ENCODE results near the gene NEURL1. TPM values are rescaled to one million over a fixed set of nuclear protein-coding genes. Genes with fewer than 3 reads are reported as not detected.

NEURL1 gene
- total and polyA plus RNA-seq, 8 donors = 11.0 to 69.9 (median 18.6) TPM

- FAIRE-seq (no peak), DNase-seq (no peak), ATAC-seq (no peak)
- Histone ChIP-seq H3K36me3 (no peaks in the 10 kb centered on the region), H3K27me3 (no peaks in the 10 kb centered on the region), H3K9me3 (no peaks in the 10 kb centered on the region), H3K4me3 (no peak overlapping the region), H3K4me1 (peaks cover 0 to 11% (median 2%) of the 10 kb centered on the region in 3 donors), H3K27ac (no peak overlapping the region)
- TF ChIP-seq CTCF (IDR thresholded peaks at IDR 0.05) = no peak
- intact Hi-C loops (cut with DNase I) = no loop called here
- 75 to 76% methylated on average over 9 of the region's 9 CpGs for WGBS, 2 donors
These were observed 66.3 kb downstream of the NEURL1 start for GRCh38 chr10:103559776-103560175.

- 41 to 47% methylated on average over 7 of the region's 7 CpGs for WGBS, 2 donors
- H3K4me1 ChIP-seq = peaks cover 0 to 4% (median 2%) of the 10 kb centered on the region in 3 donors
- no peaks in the 10 kb centered on the region for H3K27me3 ChIP-seq
- no peak overlapping the region for H3K4me3 ChIP-seq
- DNase-seq (no peak), ATAC-seq (no peak), FAIRE-seq (no peak)
- intact Hi-C loops (cut with DNase I) = no loop called here
- no peaks in the 10 kb centered on the region for H3K9me3 ChIP-seq
- H3K36me3 ChIP-seq = no peaks in the 10 kb centered on the region
- no peak for TF ChIP-seq CTCF (IDR thresholded peaks at IDR 0.05)
- H3K27ac ChIP-seq = no peak overlapping the region
These were observed 67.4 kb downstream of the NEURL1 start for GRCh38 chr10:103560886-103561285.

- H3K4me3 ChIP-seq = no peak overlapping the region
- ATAC-seq (no peak), DNase-seq (no peak), FAIRE-seq (no peak)
- peaks cover 0 to 2% (median 2%) of the 10 kb centered on the region in 3 donors for H3K4me1 ChIP-seq
- intact Hi-C loops (cut with DNase I) = no loop called here
- TF ChIP-seq CTCF (IDR thresholded peaks at IDR 0.05) = no peak
- H3K9me3 ChIP-seq = no peaks in the 10 kb centered on the region
- no peaks in the 10 kb centered on the region for H3K36me3 ChIP-seq
- WGBS, 2 donors = 73 to 77% methylated on average over 4 of the region's 4 CpGs
- no peaks in the 10 kb centered on the region for H3K27me3 ChIP-seq
- no peak overlapping the region for H3K27ac ChIP-seq
These were observed 68.9 kb downstream of the NEURL1 start for GRCh38 chr10:103562383-103562782.

- no peak overlapping the region for H3K4me3 ChIP-seq
- no peaks in the 10 kb centered on the region for H3K27me3 ChIP-seq
- DNase-seq (no peak), ATAC-seq (no peak), FAIRE-seq (no peak)
- TF ChIP-seq CTCF (IDR thresholded peaks at IDR 0.05) = no peak
- H3K9me3 ChIP-seq = no peaks in the 10 kb centered on the region
- no peaks in the 10 kb centered on the region for H3K36me3 ChIP-seq
- intact Hi-C loops (cut with DNase I) = no loop called here
- H3K27ac ChIP-seq = peak overlapping the region in 2 of 4 donors; percentile 22 to 50
- no peaks in the 10 kb centered on the region for H3K4me1 ChIP-seq
- WGBS, 2 donors = 85% methylated on average over 7 of the region's 7 CpGs
These were observed 70.0 kb downstream of the NEURL1 start for GRCh38 chr10:103563231-103564115.

GRCh38 chr10:103564116-103564501 lies 70.6 kb downstream of the NEURL1 start:
- intact Hi-C loops (cut with DNase I) = no loop called here
- H3K4me3 ChIP-seq = no peak overlapping the region
- H3K36me3 ChIP-seq = no peaks in the 10 kb centered on the region
- peak overlapping the region in 2 of 4 donors; percentile 22 to 50 for H3K27ac ChIP-seq
- no peaks in the 10 kb centered on the region for H3K4me1 ChIP-seq
- DNase-seq (peak in 1 of 6 donors; percentile 58), FAIRE-seq (no peak), ATAC-seq (peak; percentile 22 to 42 (median 37))
- 53 to 54% methylated on average over 7 of the region's 7 CpGs for WGBS, 2 donors
- no peaks in the 10 kb centered on the region for H3K9me3 ChIP-seq
- H3K27me3 ChIP-seq = no peaks in the 10 kb centered on the region
- no peak for TF ChIP-seq CTCF (IDR thresholded peaks at IDR 0.05)

Measured in pancreas (tissue), 10 donors.